SU-DHL-6 (cell line): ENCODE results near the gene ANO9.

ENCODE experiments used
- CTCF ChIP-seq: fragments of 200-600 bp; sonication (generic); IDR thresholded peaks from one replicate; pipeline ENCODE4 v1.5.1; 2017; ENCODE audit warnings: antibody characterized with exemption, mild to moderate bottlenecking, low read length, moderate library complexity; ENCODE audit not compliant: insufficient read depth, poor library complexity, severe bottlenecking
- EZH2phosphoT487 ChIP-seq: fragments of 200-600 bp; sonication (generic), shearing (Covaris generic); conservative IDR thresholded peaks from 2 replicates; pipeline ENCODE4 v1.6.1; 2018; ENCODE audit warnings: mild to moderate bottlenecking, antibody characterized with exemption, low read length, moderate library complexity, mixed read lengths

- no peak for TF ChIP-seq CTCF
- TF ChIP-seq EZH2phosphoT487: no peak
Observed at GRCh38 chr11:490930-491260, 49.1 kb upstream of the ANO9 start.
